Heart left ventricle (tissue), 13 donors: ENCODE measurements around the gene WNT10A.

Source experiments
- POLR2A ChIP-seq, 2 donors: fragments of 450-650 bp; IDR thresholded peaks; one replicate each; pipeline ENCODE4 v1.6.1; 2017; ENCODE audit warnings: antibody characterized with exemption in 2 of 2, mild to moderate bottlenecking in 2 of 2, moderate library complexity in 2 of 2
- TF ChIP-seq, protein P1 (sequence below), 12 donors: fragments of 200-600 bp; sonication (generic) in 4 of 12; IDR thresholded peaks; one replicate each; pipeline versions ENCODE4 v1.5.0 to v1.8.0; 2018 to 2022; ENCODE audit warnings: antibody characterized with exemption in 12 of 12, mild to moderate bottlenecking in 5 of 12
- donor health status: ischemic (EF 13 %, LVEDD 7.1; RV severe dilation, severe dysfunction).
- donor health status: DM: no; HTN: yes; CAD: no.
- donor health status: DM: no; HTN: no; CAD: no.
- donor health status: ischemic (EF 25% LVEDD 6.9; RV normal size, moderate dysfunction).
- donor health status: ischemic (EF 25% LVEDD 5.7; RV mildly dilated, moderate dysfunction).
- donor health status: ischemic (EF 35%, LVEDD 5.7; RV mildly dilated, moderate dysfunction).
- donor health status: nonischemic (EF 11% LVEDD 7.7; RV severe dilation, severe dysfunction).
- donor health status: DM: yes; HTN: yes; CAD: no.
- donor health status: PGD.
- donor health status: ischemic (EF 29% LVEDD 5.4; RV normal size, mild dysfunction).
- donor health status: nonischemic (EF 23%, LVEDD 6.1; RV moderate dilation, normal function).

- TF ChIP-seq, protein P1, sequence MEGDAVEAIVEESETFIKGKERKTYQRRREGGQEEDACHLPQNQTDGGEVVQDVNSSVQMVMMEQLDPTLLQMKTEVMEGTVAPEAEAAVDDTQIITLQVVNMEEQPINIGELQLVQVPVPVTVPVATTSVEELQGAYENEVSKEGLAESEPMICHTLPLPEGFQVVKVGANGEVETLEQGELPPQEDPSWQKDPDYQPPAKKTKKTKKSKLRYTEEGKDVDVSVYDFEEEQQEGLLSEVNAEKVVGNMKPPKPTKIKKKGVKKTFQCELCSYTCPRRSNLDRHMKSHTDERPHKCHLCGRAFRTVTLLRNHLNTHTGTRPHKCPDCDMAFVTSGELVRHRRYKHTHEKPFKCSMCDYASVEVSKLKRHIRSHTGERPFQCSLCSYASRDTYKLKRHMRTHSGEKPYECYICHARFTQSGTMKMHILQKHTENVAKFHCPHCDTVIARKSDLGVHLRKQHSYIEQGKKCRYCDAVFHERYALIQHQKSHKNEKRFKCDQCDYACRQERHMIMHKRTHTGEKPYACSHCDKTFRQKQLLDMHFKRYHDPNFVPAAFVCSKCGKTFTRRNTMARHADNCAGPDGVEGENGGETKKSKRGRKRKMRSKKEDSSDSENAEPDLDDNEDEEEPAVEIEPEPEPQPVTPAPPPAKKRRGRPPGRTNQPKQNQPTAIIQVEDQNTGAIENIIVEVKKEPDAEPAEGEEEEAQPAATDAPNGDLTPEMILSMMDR (IDR thresholded peaks at IDR 0.05): no peak
- TF ChIP-seq POLR2A (IDR thresholded peaks at IDR 0.05): no peak
Observed at GRCh38 chr2:218882461-218882816, 1.8 kb downstream of the WNT10A start.
